ENCODE results near the gene RLF. TPM values are rescaled to one million over a fixed set of nuclear protein-coding genes. Genes with fewer than 3 reads are reported as not detected.
A peak's percentile ranks its signal among the peaks of the same experiment; 100 is the strongest.

RLF gene
- total and polyA plus RNA-seq, 10 of the 15 experiments (the other 5 are each of a cell fraction or from before 2014, with no cell fraction given): 2.0 to 19.8 (median 8.7) TPM

- TF ChIP-seq, protein P1, sequence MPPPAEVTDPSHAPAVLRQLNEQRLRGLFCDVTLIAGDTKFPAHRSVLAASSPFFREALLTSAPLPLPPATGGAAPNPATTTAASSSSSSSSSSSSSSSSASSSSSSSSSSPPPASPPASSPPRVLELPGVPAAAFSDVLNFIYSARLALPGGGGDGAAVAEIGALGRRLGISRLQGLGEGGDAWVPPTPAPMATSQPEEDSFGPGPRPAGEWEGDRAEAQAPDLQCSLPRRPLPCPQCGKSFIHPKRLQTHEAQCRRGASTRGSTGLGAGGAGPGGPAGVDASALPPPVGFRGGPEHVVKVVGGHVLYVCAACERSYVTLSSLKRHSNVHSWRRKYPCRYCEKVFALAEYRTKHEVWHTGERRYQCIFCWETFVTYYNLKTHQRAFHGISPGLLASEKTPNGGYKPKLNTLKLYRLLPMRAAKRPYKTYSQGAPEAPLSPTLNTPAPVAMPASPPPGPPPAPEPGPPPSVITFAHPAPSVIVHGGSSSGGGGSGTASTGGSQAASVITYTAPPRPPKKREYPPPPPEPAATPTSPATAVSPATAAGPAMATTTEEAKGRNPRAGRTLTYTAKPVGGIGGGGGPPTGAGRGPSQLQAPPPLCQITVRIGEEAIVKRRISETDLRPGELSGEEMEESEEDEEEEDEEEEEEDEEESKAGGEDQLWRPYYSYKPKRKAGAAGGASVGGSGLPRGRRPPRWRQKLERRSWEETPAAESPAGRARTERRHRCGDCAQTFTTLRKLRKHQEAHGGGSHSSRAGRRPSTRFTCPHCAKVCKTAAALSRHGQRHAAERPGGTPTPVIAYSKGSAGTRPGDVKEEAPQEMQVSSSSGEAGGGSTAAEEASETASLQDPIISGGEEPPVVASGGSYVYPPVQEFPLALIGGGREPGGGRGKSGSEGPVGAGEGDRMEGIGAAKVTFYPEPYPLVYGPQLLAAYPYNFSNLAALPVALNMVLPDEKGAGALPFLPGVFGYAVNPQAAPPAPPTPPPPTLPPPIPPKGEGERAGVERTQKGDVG (CRISPR knock-in tag; IDR thresholded peaks at IDR 0.05): no peak
- peak; percentile 80 for TF ChIP-seq MEF2A (IDR thresholded peaks at IDR 0.05; ENCODE audit: insufficient read depth, low read depth, low read length)
These were observed 25.0 kb downstream of the RLF start (continued) for GRCh38 chr1:40185951-40186864.

GRCh38 chr1:40187399-40187798 is 26.2 kb downstream of the RLF start:
- ChIA-PET POLR2A (interaction anchor here (0.9 to 1.7 kb wide), 2 partner anchors 34 to 45 kb away, joined by 3 to 7 read pairs; no protein-coding TSS in a partner anchor), RAD21 (ENCODE audit: unreplicated experiment) (interaction anchor here (0.9 to 1.6 kb wide), 6 partner anchors 24 to 213 kb away, joined by 3 to 11 read pairs (median 3); no protein-coding TSS in a partner anchor), CTCF (interaction anchor here (1.0 to 8.0 kb wide), 6 partner anchors 10 to 151 kb away, joined by 3 to 90 read pairs (median 6); partner anchors contain the start of gene COL9A2), SMC1A (ENCODE audit: uncharacterized antibody, unreplicated experiment) (interaction anchor here (0.8 to 8.4 kb wide), 7 partner anchors 17 to 521 kb away, joined by 3 to 66 read pairs (median 4); partner anchors contain the start of gene RLF)
- no TSS peak for BruUV-seq (replicated peaks)
- WGBS (ENCODE audit: insufficient coverage, insufficient replicate concordance, low lambda C conversion rate, missing lambda C conversion rate): 43% methylated on average over 1 of the region's 1 CpG
- no peak for FAIRE-seq
- peaks cover 0 to 11% of the 10 kb centered on the region in 2 experiments; a peak in 1 of 4 replicates for H3K36me3 ChIP-seq (ENCODE audit: control insufficient read depth in 2 of 2, insufficient read depth in 2 of 2, low read length in 1 of 2)
- H2AFZ ChIP-seq (ENCODE audit: control insufficient read depth, low read depth, low read length): no peak overlapping the region
- no peaks in the 10 kb centered on the region for H3K9me3 ChIP-seq (replicated peaks; ENCODE audit: control insufficient read depth, insufficient read depth, low read length)
- H3K4me2 ChIP-seq (ENCODE audit: control insufficient read depth, insufficient read depth): peak overlapping the region; percentile 14; the same call in 1 of the 2 replicates
- no peak overlapping the region for H3K9ac ChIP-seq (ENCODE audit: control insufficient read depth, insufficient read depth, low read length)
- no peak for ATAC-seq
- H3K79me2 ChIP-seq (ENCODE audit: control insufficient read depth, insufficient read depth, low read length): peaks cover 68% of the 10 kb centered on the region
- intact Hi-C loops (cut with micrococcal nuclease; ENCODE audit: unreplicated experiment) (loop anchor here (2.0 to 5.0 kb wide), 2 partner anchors 27 to 45 kb away; partner anchors contain the start of gene RLF), in situ Hi-C loops (cut with MboI) (no loop called here)
- no peaks in the 10 kb centered on the region; the same call in 1 of the 2 replicates for H4K20me1 ChIP-seq (ENCODE audit: control insufficient read depth, insufficient read depth)
- TF ChIP-seq CHD1 (IDR thresholded peaks at IDR 0.05; ENCODE audit: low read depth, low read length) (no peak), PRDM15 (CRISPR knock-in tag; IDR thresholded peaks at IDR 0.05) (no peak), MEF2A (IDR thresholded peaks at IDR 0.05; ENCODE audit: insufficient read depth, low read depth, low read length) (peak; percentile 63; the same call in 1 of the 2 replicates), ESRRA (IDR thresholded peaks at IDR 0.05; ENCODE audit: low read length) (no peak), NFIC (IDR thresholded peaks at IDR 0.05; ENCODE audit: low read depth, low read length) (peak; percentile 30; the same call in 1 of the 2 replicates)
- no peaks in the 10 kb centered on the region for H3K27me3 ChIP-seq (replicated peaks in 1 of 2; ENCODE audit: control insufficient read depth in 2 of 2, insufficient read depth in 2 of 2, low read length in 1 of 2)
- no peak overlapping the region; the same call in 1 of the 2 replicates for H3K27ac ChIP-seq (ENCODE audit: control insufficient read depth, insufficient read depth)
- H3K4me1 ChIP-seq (ENCODE audit: control insufficient read depth, insufficient read depth, low read length): peaks cover 32% of the 10 kb centered on the region
- no peak for DNase-seq (ENCODE audit: low read depth, low spot score)
- H3K4me3 ChIP-seq: peak overlapping the region; percentile 14; the same call in 1 of the 2 replicates

All from GM12878 (cell line).